ENCODE data around the gene B4GALT6.

Gene B4GALT6

GRCh38 chr18:31590570-31590969, 93.8 kb downstream of the B4GALT6 start:
- no peak for DNase-seq

DNA sequence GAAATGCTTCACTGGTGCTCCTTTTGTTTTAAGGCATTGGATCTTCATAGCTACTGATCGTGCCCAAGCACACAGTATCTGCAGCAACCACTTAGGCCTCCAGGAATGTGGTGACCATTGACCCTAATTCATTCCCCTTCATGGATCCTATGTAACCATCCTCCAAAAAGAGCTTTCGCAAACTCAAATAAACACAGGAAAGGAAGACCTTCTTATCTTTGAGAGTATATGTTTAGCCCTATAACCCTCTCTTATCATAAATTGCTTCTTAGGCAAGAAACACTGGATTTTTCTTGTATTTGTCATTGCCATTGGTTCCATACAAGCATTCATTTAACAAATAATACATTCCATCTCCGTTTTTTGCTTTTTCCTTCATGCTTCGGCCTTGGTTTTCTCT, 96.9 kb downstream of the B4GALT6 start:
- DNase-seq, result no peak

DNA sequence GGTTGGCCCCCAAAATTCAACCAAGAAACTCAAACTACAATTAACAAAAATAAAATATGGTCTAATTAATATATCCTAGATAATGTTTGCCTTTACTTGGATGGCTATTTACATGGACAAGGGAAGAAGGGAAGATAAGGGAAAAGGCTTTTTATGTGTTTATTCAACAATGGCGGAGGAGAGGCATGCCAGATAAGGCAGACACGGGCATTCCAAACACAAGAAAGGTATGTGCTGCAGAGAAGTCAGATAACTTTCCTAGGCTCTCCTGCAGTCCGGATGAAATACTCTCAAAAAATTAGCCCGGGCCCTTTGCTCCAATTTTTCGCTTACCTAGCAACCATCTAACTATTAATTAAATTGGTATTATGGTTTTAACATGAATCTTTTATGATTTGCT, 97.8 kb downstream of the B4GALT6 start:
- no peak for DNase-seq

DNA sequence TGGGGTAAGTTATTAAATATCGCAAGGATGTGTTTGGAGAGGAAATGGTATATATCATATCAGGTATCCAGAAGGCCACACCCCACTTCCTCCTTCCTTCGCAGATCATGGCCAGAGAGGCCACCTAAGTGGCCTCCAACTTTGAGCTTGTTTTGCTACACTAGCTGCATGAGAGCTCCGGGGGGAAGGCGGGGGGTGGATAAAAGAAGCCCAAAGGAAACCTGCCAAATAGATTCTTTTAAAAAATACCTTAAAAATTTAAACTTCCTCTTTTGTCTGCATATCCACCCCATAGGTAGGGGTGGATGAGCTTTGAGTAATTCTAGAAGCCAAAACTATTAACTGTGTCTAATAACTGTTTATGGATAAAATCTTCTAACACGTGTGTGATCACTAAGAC, 98.4 kb downstream of the B4GALT6 start:
- no peak for DNase-seq

DNA sequence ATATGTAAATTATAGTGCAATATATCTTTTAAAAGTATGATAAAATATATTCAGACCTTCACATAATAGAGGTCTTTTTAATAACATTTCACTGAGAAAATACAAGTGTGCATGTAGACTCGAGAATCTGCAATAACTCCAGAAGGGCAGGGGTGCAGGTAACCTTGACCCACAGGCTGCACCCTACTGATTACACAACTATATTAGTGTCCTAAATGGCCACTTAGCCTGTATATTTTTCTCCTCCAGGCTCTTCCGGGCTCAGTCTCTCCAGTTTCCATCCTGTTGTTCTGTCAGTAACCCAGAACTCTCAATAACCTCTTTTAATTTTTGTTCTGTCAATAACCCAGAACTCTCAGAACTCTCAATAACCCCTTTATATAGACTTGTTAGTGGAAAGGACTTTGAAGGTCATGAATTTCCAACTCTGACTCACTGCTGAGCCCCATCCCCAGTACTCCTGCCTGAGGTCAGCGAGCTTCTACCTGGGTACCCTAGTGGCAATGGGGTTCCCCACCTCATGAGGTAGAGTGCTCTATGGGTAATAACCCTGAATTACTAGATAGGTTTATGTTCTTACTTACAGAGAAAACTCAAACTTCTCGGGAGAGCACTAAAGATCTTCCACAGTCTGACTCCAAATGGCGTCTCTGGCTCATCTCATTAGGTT, 101.1 kb downstream of the B4GALT6 start:
- DNase-seq, result no peak

DNA sequence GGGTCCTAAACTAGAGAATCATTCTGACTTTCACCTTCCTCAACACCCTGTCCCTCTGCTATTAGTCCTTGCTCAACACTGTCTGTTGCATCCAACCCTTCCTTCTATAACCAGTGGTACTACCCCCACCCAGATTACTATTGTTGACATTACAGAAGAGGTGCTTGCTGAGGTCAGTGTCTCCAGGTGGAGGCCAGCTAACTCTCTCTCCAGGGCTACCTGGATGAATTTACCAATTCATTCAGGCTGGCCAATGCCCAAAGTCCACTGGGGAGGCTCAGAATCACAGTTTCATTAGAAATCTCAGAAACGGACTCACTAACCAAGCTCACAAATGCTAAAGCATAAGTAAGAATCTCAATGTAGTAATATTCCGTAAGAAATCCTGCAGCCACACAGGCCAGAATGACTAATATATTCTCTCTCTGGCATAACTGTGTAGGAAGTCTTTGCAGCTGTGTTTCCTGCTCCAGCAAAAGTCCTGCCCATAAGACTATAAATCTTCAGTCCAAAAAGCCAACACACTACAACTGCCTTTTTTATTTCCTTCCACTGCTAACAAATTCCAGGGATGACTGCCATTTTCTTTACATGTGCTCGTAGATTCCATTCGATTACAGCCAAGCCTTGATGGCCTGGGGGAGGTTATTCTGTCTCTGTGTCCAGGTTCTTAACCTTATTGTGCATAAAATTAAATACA, 102.7 kb downstream of the B4GALT6 start:
- no peak for DNase-seq

DNA sequence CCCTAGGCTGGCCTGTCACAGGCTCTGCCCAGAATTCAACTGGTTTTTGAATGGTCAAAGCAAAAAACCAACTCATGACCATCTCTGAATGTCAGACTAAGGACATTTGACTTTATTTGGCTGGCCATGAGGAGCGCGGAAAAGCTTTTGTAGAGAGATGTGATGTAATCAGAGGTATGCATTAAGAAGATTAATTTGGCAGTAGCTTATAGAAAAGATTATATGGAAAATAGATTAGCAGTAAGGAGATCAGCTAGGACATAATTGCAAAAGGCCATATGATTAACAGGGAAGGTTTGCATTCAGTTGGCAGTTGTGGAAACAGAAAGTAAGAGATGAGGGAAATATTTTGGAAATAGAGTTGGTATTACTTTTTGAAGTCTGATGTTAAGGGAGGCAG, 105.0 kb downstream of the B4GALT6 start:
- DNase-seq, result no peak

- no peak for DNase-seq
Observed at GRCh38 chr18:31578126-31578525, 106.3 kb downstream of the B4GALT6 start.

- no peak for DNase-seq
Observed at GRCh38 chr18:31577195-31577594, 107.2 kb downstream of the B4GALT6 start.

DNA sequence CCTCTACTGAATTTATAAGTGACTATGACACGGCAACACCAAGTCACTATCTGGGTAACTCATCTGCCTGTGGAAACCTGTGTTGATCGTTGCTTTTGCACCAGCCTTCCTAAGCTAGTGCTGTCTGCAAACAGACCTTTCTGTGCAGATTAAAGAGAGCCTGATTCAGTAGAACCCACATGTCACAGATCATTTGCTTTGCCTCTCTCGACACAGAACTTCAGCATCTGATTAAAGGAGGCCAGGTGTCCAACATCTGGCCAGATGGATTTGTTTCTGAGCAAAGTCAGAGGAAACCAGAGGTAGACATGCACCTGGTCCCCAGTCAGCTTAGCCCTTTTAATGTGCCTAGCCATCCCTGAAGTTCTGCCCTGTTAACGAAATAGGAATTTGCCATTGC, 107.7 kb downstream of the B4GALT6 start:
- no peak for DNase-seq

DNA sequence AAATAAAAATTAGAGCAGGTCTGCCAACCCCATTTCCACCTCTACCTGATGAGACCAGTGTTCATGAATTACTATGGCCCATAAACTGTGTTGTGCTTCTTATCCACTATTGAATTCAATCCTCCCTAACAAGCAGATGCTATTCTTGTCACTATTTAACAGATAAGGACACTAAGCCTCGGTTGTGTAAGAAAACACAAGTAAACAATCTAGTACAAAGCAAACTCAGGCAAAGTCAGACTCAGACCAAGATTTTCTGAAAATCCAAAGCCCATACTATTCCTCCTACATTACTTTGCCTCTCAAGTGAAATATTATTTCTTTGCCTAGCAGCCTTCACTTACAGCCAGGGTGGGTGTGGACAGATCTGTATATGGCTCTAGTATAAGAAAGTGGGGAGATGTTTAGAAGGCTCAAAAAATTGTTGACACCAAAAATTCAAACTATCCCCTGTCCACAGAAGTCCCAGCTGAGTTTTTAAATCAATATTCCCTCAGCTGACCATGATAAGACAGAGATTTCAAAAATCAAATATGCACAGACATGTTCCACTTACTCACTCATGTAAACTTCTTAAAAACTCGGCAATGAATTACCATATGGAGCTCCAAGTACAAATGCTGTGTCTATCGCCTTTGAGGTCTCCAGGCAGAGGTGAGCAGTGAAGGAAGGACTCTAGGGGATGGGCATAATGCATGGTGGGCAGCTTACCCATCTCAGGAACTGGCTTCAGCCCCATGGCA, 108.7 kb downstream of the B4GALT6 start:
- no peak for DNase-seq

DNA sequence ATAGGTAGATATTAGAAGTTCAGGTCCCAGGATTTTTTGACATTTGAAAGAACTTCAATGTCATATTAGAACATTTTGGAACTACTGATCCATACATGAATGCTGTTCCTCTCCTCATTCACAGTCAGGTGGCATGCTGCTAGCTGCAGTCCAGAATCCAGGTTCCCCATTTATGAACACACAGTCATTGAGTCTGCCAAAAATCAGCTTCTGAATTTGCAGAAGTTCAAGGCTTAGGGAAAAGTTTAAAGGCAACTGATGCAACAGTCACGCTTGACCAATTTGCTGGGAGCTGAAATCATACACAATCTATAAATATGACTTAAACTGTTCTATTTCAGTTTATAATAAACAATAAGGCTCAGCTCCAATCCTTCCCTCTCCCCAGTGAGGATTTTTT, 110.0 kb downstream of the B4GALT6 start:
- DNase-seq, result no peak
